Measurements from ENCODE around the gene PHF1.

The PHF1 gene

GRCh38 chr6:33417903-33418689 lies 7.3 kb downstream of the PHF1 start, which contains the start of gene CUTA:
Gene CUTA, minus strand, starts transcription at chr6:33418107. Its CDS starts 107 bp downstream, at chr6:33418000.
- peak; percentile 100 for DNase-seq (ENCODE audit: low read depth)
- H3K4me3 ChIP-seq (ENCODE audit: low read length), result peak within 1 kb of the TSS; percentile 90
- peak; percentile 32 for TF ChIP-seq CTCF (conservative IDR thresholded peaks at IDR 0.05; ENCODE audit: low read length)

GRCh38 chr6:33418690-33419291 lies 8.0 kb downstream of the PHF1 start:
- no peak for TF ChIP-seq CTCF (conservative IDR thresholded peaks at IDR 0.05; ENCODE audit: low read length)
- peak overlapping the region; percentile 57 for H3K4me3 ChIP-seq (ENCODE audit: low read length)
- no peak for DNase-seq (ENCODE audit: low read depth)

GRCh38 chr6:33419580-33420490 lies 9.0 kb downstream of the PHF1 start, which contains the start of gene SYNGAP1:
Gene SYNGAP1, plus strand, starts transcription at chr6:33420065. Its CDS starts 200 bp downstream, at chr6:33420265.
- no peak for TF ChIP-seq CTCF (conservative IDR thresholded peaks at IDR 0.05; ENCODE audit: low read length)
- H3K4me3 ChIP-seq (ENCODE audit: low read length), result peak within 1 kb of the TSS; percentile 65
- DNase-seq (ENCODE audit: low read depth), result peak; percentile 67

GRCh38 chr6:33420491-33421343 lies 9.9 kb downstream of the PHF1 start:
- no peak for TF ChIP-seq CTCF (conservative IDR thresholded peaks at IDR 0.05; ENCODE audit: low read length)
- DNase-seq (ENCODE audit: low read depth), result no peak
- H3K4me3 ChIP-seq (ENCODE audit: low read length), result peak overlapping the region; percentile 65

- no peak for DNase-seq (ENCODE audit: low read depth)
- no peak overlapping the region; the same call in 1 of the 2 replicates for H3K4me3 ChIP-seq (ENCODE audit: low read length)
- no peak for TF ChIP-seq CTCF (conservative IDR thresholded peaks at IDR 0.05; ENCODE audit: low read length)
These were observed 10.5 kb downstream of the PHF1 start for GRCh38 chr6:33421344-33421643.

GRCh38 chr6:33423777-33424176 lies 13.0 kb downstream of the PHF1 start:
- DNase-seq (ENCODE audit: low read depth), result no peak
- no peak overlapping the region for H3K4me3 ChIP-seq (ENCODE audit: low read length)
- TF ChIP-seq CTCF (conservative IDR thresholded peaks at IDR 0.05; ENCODE audit: low read length), result no peak
